Sigmoid colon (tissue), 7 donors: ENCODE results near the gene CHI3L1. TPM values are rescaled to one million over a fixed set of nuclear protein-coding genes. Genes with fewer than 3 reads are reported as not detected.

Source experiments
- DNase-seq: peaks from one replicate; pipeline ENCODE4 v3.0.0-alpha.2; 2019
- H3K27ac ChIP-seq, 4 donors: fragments of 200-600 bp; sonication (generic); one replicate each; pipeline ENCODE4 v1.5.1; 2016 to 2019; ENCODE audit warnings: mild to moderate bottlenecking in 1 of 4
- H3K27me3 ChIP-seq, 3 donors: fragments of 200-600 bp; sonication (generic); one replicate each; pipeline ENCODE4 v1.5.1; 2019; ENCODE audit warnings: mild to moderate bottlenecking in 1 of 3
- H3K36me3 ChIP-seq, 4 donors: fragments of 200-600 bp; sonication (generic); one replicate each; pipeline ENCODE4 v1.5.1; 2016 to 2019
- H3K4me1 ChIP-seq, 4 donors: fragments of 200-600 bp; sonication (generic); one replicate each; pipeline ENCODE4 v1.5.1; 2017 to 2019
- H3K4me3 ChIP-seq, 4 donors: fragments of 200-600 bp; sonication (generic); one replicate each; pipeline ENCODE4 v1.5.1; 2017 to 2019; ENCODE audit warnings: mild to moderate bottlenecking in 2 of 4, moderate library complexity in 1 of 4
- H3K9me3 ChIP-seq, 4 donors: fragments of 200-600 bp in 3 of 4; sonication (generic) in 3 of 4; one replicate each; pipeline versions ENCODE4 v1.5.1 to v1.6.1; 2013 to 2019
- CTCF ChIP-seq, 4 experiments: fragments of 450-650 bp in 3 of 4; fragments of 200-600 bp in 1 of 4; IDR thresholded peaks; one replicate each; pipeline ENCODE4 v1.5.1; 2016 to 2019; ENCODE audit warnings: antibody characterized with exemption in 4 of 4, mild to moderate bottlenecking in 3 of 4, moderate library complexity in 2 of 4
- EP300 ChIP-seq, 4 donors: sonication (generic); formaldehyde crosslinking; IDR thresholded peaks; one replicate each; pipeline ENCODE4 v1.6.1; 2017; ENCODE audit warnings: antibody characterized with exemption in 4 of 4
- POLR2A ChIP-seq, 2 donors: fragments of 450-650 bp; IDR thresholded peaks; one replicate each; pipeline ENCODE4 v1.6.1; 2016; ENCODE audit warnings: antibody characterized with exemption in 2 of 2, mild to moderate bottlenecking in 2 of 2, moderate library complexity in 2 of 2
- POLR2AphosphoS5 ChIP-seq, 4 donors: sonication (generic); formaldehyde crosslinking; IDR thresholded peaks; one replicate each; pipeline ENCODE4 v1.6.1; 2017; ENCODE audit warnings: antibody characterized with exemption in 4 of 4
- WGBS, 2 donors: extraction: QIAGEN DNeasy Blood & Tissue Kit; methylation state at CpG; one replicate each; pipeline ENCODE4 v1.1.7; 2013; 5-methylcytosine and 5-hydroxymethylcytosine counted together
- intact Hi-C: fragments of 100-400 bp; cut with DNase I; formaldehyde crosslinking; loops from one replicate; pipeline ENCODE4 v1.15.1; 2023
- polyA plus RNA-seq, 3 donors: library from polyadenylated mRNA; stranded (reverse); fragments of 200-250 nt; gene quantifications; one replicate each; pipeline ENCODE4 v1.2.3, GENCODE V29; 2013
- total RNA-seq, 4 donors: library from RNA; depleted of rRNA; stranded (reverse); fragments of >200 nt; gene quantifications; one replicate each; pipeline ENCODE4 v1.1.0, GENCODE V29; 2016
- donor health status: healthy with polysubstance abuse.
- donor health status: Bipolar disorder and iron deficiency.
- donor health status: healthy.

Gene CHI3L1
- total and polyA plus RNA-seq, 7 donors: 1.2 to 28.8 (median 3.7) TPM; not detected in 1

GRCh38 chr1:203176273-203177035, 10.1 kb downstream of the CHI3L1 start:
- Histone ChIP-seq H3K27ac (no peak overlapping the region), H3K4me3 (no peak overlapping the region), H3K9me3 (no peaks in the 10 kb centered on the region), H3K4me1 (no peaks in the 10 kb centered on the region), H3K27me3 (peaks cover 0 to 3% (median 0%) of the 10 kb centered on the region in 3 donors), H3K36me3 (no peaks in the 10 kb centered on the region)
- no peak for DNase-seq
- intact Hi-C loops: no loop called here
- WGBS, 2 donors: 87 to 89% methylated on average over 9 of the region's 9 CpGs
- no peak for TF ChIP-seq CTCF (IDR thresholded peaks at IDR 0.05)
- no peak for TF ChIP-seq POLR2A (IDR thresholded peaks at IDR 0.05)
- no peak for TF ChIP-seq EP300 (IDR thresholded peaks at IDR 0.05)
- no peak for TF ChIP-seq POLR2AphosphoS5 (IDR thresholded peaks at IDR 0.05)

- Histone ChIP-seq H3K27ac (no peak overlapping the region), H3K36me3 (no peaks in the 10 kb centered on the region), H3K4me1 (no peaks in the 10 kb centered on the region), H3K4me3 (no peak overlapping the region), H3K27me3 (peaks cover 0 to 3% (median 0%) of the 10 kb centered on the region in 3 donors), H3K9me3 (no peaks in the 10 kb centered on the region)
- 54 to 74% methylated on average over 9 of the region's 9 CpGs for WGBS, 2 donors
- intact Hi-C loops: no loop called here
- no peak for TF ChIP-seq EP300 (IDR thresholded peaks at IDR 0.05)
- TF ChIP-seq POLR2AphosphoS5 (IDR thresholded peaks at IDR 0.05): no peak
- no peak for TF ChIP-seq POLR2A (IDR thresholded peaks at IDR 0.05)
- no peak for TF ChIP-seq CTCF (IDR thresholded peaks at IDR 0.05)
- DNase-seq: peak; percentile 75
These were observed 10.7 kb downstream of the CHI3L1 start for GRCh38 chr1:203175827-203176241.

GRCh38 chr1:203175237-203175826, 11.2 kb downstream of the CHI3L1 start, which contains the start of gene MYBPH:
MYBPH (minus strand) TSS chr1:203175826; CDS start chr1:203175755, 71 bp downstream.
- Histone ChIP-seq H3K36me3 (no peaks in the 10 kb centered on the region), H3K9me3 (no peaks in the 10 kb centered on the region), H3K4me3 (no peak within 1 kb of the TSS), H3K4me1 (no peaks in the 10 kb centered on the region), H3K27ac (no peak within 1 kb of the TSS), H3K27me3 (peaks cover 0 to 3% (median 0%) of the 10 kb centered on the region in 3 donors)
- intact Hi-C loops: no loop called here
- DNase-seq: no peak
- WGBS, 2 donors: 76 to 83% methylated on average over 5 of the region's 5 CpGs
- TF ChIP-seq EP300 (IDR thresholded peaks at IDR 0.05) (no peak), POLR2AphosphoS5 (IDR thresholded peaks at IDR 0.05) (no peak), POLR2A (IDR thresholded peaks at IDR 0.05) (no peak), CTCF (IDR thresholded peaks at IDR 0.05) (no peak)

GRCh38 chr1:203174324-203174985, 12.0 kb downstream of the CHI3L1 start:
- DNase-seq: no peak
- Histone ChIP-seq H3K36me3 (no peaks in the 10 kb centered on the region), H3K27ac (no peak overlapping the region), H3K4me1 (no peaks in the 10 kb centered on the region), H3K27me3 (peaks cover 0 to 3% (median 0%) of the 10 kb centered on the region in 3 donors), H3K9me3 (no peaks in the 10 kb centered on the region), H3K4me3 (no peak overlapping the region)
- TF ChIP-seq EP300 (IDR thresholded peaks at IDR 0.05) (no peak), POLR2A (IDR thresholded peaks at IDR 0.05) (no peak), CTCF (IDR thresholded peaks at IDR 0.05) (no peak), POLR2AphosphoS5 (IDR thresholded peaks at IDR 0.05) (no peak)
- intact Hi-C loops: loop anchor here (5.0 kb wide), 1 partner anchor 47 kb away; the partner anchor contains the start of gene ADORA1
- 91 to 93% methylated on average over 12 of the region's 12 CpGs for WGBS, 2 donors
